Rectal smooth muscle tissue (tissue), 1 donor: ENCODE data around the gene ABCB10.
"Not testable (repeated sequence)": the region's sequence is repeated elsewhere in the genome, so short reads cannot be mapped to it uniquely, and the experiment has no call there.

Experiments
- H3K27ac ChIP-seq: one replicate; pipeline ENCODE4 v1.7.0; 2013; ENCODE audit warnings: low read depth, low read length, inconsistent platforms
- H3K27me3 ChIP-seq: one replicate; pipeline ENCODE4 v1.7.0; 2013; ENCODE audit warnings: low read length; ENCODE audit not compliant: control insufficient read depth, insufficient read depth
- H3K36me3 ChIP-seq: one replicate; pipeline ENCODE4 v1.7.0; 2013; ENCODE audit warnings: low read length; ENCODE audit not compliant: control insufficient read depth, insufficient read depth
- H3K4me1 ChIP-seq: one replicate; pipeline ENCODE4 v1.7.0; 2013; ENCODE audit warnings: low read length; ENCODE audit not compliant: control insufficient read depth, insufficient read depth
- H3K4me3 ChIP-seq: one replicate; pipeline ENCODE4 v1.7.0; 2013; ENCODE audit warnings: low read length
- H3K9ac ChIP-seq: one replicate; pipeline ENCODE4 v1.7.0; 2013; ENCODE audit warnings: low read length

ABCB10 gene

GRCh38 chr1:229563701-229564100 is 5.2 kb upstream of the ABCB10 start:
- H3K27ac ChIP-seq: peak overlapping the region; percentile 89
- peaks cover 4% of the 10 kb centered on the region for H3K4me1 ChIP-seq
- peak overlapping the region; percentile 24 for H3K4me3 ChIP-seq
- no peaks in the 10 kb centered on the region for H3K36me3 ChIP-seq
- no peaks in the 10 kb centered on the region for H3K27me3 ChIP-seq
- no peak overlapping the region for H3K9ac ChIP-seq

GRCh38 chr1:229563241-229563640 is 4.7 kb upstream of the ABCB10 start:
- Histone ChIP-seq H3K27me3 (no peaks in the 10 kb centered on the region), H3K9ac (no peak overlapping the region), H3K27ac (peak overlapping the region; percentile 89), H3K4me1 (peaks cover 4% of the 10 kb centered on the region), H3K4me3 (no peak overlapping the region), H3K36me3 (no peaks in the 10 kb centered on the region)

- Histone ChIP-seq H3K4me3 (no peak overlapping the region), H3K4me1 (peaks cover 4% of the 10 kb centered on the region), H3K27me3 (no peaks in the 10 kb centered on the region), H3K27ac (peak overlapping the region; percentile 89), H3K36me3 (no peaks in the 10 kb centered on the region), H3K9ac (no peak overlapping the region)
Observed at GRCh38 chr1:229562686-229563085, 4.2 kb upstream of the ABCB10 start.

GRCh38 chr1:229561141-229561540 is 2.6 kb upstream of the ABCB10 start:
- Histone ChIP-seq H3K4me1 (peaks cover 16% of the 10 kb centered on the region), H3K27ac (no peak overlapping the region), H3K9ac (no peak overlapping the region), H3K4me3 (no peak overlapping the region), H3K27me3 (no peaks in the 10 kb centered on the region), H3K36me3 (no peaks in the 10 kb centered on the region)

GRCh38 chr1:229560124-229560523 is 1.6 kb upstream of the ABCB10 start:
- not testable (repeated sequence) for H3K36me3 ChIP-seq, H3K9ac ChIP-seq, H3K27ac ChIP-seq, H3K27me3 ChIP-seq, H3K4me3 ChIP-seq
- H3K4me1 ChIP-seq: peaks cover 16% of the 10 kb centered on the region

GRCh38 chr1:229559336-229559801 is 862 bp upstream of the ABCB10 start:
- Histone ChIP-seq H3K4me1 (peaks cover 16% of the 10 kb centered on the region), H3K27ac (peak overlapping the region; percentile 83), H3K4me3 (peak overlapping the region; percentile 69)
- H3K27me3 ChIP-seq, H3K36me3 ChIP-seq, H3K9ac ChIP-seq: not testable (repeated sequence)

GRCh38 chr1:229557913-229558414 is 543 bp downstream of the ABCB10 start:
- no peaks in the 10 kb centered on the region for H3K36me3 ChIP-seq
- peak overlapping the region; percentile 69 for H3K4me3 ChIP-seq
- peaks cover 11% of the 10 kb centered on the region for H3K4me1 ChIP-seq
- H3K9ac ChIP-seq: peak overlapping the region; percentile 66
- H3K27me3 ChIP-seq: no peaks in the 10 kb centered on the region
- H3K27ac ChIP-seq: peak overlapping the region; percentile 83

- H3K27me3 ChIP-seq: no peaks in the 10 kb centered on the region
- H3K36me3 ChIP-seq: no peaks in the 10 kb centered on the region
- peak overlapping the region; percentile 66 for H3K9ac ChIP-seq
- no peak overlapping the region for H3K27ac ChIP-seq
- H3K4me3 ChIP-seq: peak overlapping the region; percentile 69
- H3K4me1 ChIP-seq: peaks cover 11% of the 10 kb centered on the region
Observed at GRCh38 chr1:229557200-229557850, 1.2 kb downstream of the ABCB10 start.

- H3K4me1 ChIP-seq: peaks cover 11% of the 10 kb centered on the region
- no peak overlapping the region for H3K9ac ChIP-seq
- no peaks in the 10 kb centered on the region for H3K36me3 ChIP-seq
- no peak overlapping the region for H3K4me3 ChIP-seq
- H3K27ac ChIP-seq: no peak overlapping the region
- no peaks in the 10 kb centered on the region for H3K27me3 ChIP-seq
Observed at GRCh38 chr1:229554886-229555621, 3.5 kb downstream of the ABCB10 start.

- Histone ChIP-seq H3K4me1 (peaks cover 11% of the 10 kb centered on the region), H3K27me3 (no peaks in the 10 kb centered on the region), H3K4me3 (no peak overlapping the region), H3K36me3 (no peaks in the 10 kb centered on the region), H3K27ac (no peak overlapping the region), H3K9ac (no peak overlapping the region)
Observed at GRCh38 chr1:229553621-229554130, 4.8 kb downstream of the ABCB10 start.

GRCh38 chr1:229552732-229553131 is 5.8 kb downstream of the ABCB10 start:
- H3K27me3 ChIP-seq: no peaks in the 10 kb centered on the region
- H3K27ac ChIP-seq: no peak overlapping the region
- no peaks in the 10 kb centered on the region for H3K36me3 ChIP-seq
- H3K9ac ChIP-seq: no peak overlapping the region
- H3K4me3 ChIP-seq: no peak overlapping the region
- H3K4me1 ChIP-seq: peaks cover 11% of the 10 kb centered on the region

GRCh38 chr1:229550812-229551567 is 7.5 kb downstream of the ABCB10 start:
- H3K4me1 ChIP-seq: no peaks in the 10 kb centered on the region
- no peak overlapping the region for H3K27ac ChIP-seq
- no peaks in the 10 kb centered on the region for H3K27me3 ChIP-seq
- H3K9ac ChIP-seq: no peak overlapping the region
- H3K4me3 ChIP-seq: no peak overlapping the region
- peaks cover 3% of the 10 kb centered on the region for H3K36me3 ChIP-seq
